Vagina (tissue), 2 donors: ENCODE results near the gene PTPRN2.
"Not testable (repeated sequence)": the region's sequence is repeated elsewhere in the genome, so short reads cannot be mapped to it uniquely, and the experiment has no call there.

Source experiments
- CTCF ChIP-seq, 3 experiments: fragments of 450-650 bp in 2 of 3; fragments of 200-600 bp in 1 of 3; sonication (generic) in 1 of 3; IDR thresholded peaks; one replicate each; pipeline ENCODE4 v1.5.1; 2017 to 2019; ENCODE audit warnings: antibody characterized with exemption in 3 of 3, mild to moderate bottlenecking in 2 of 3, moderate library complexity in 2 of 3
- POLR2A ChIP-seq, 2 donors: fragments of 450-650 bp; IDR thresholded peaks; one replicate each; pipeline ENCODE4 v1.6.1; 2017; ENCODE audit warnings: antibody characterized with exemption in 2 of 2, mild to moderate bottlenecking in 2 of 2, moderate library complexity in 2 of 2
- POLR2AphosphoS5 ChIP-seq, 2 donors: sonication (generic); formaldehyde crosslinking; IDR thresholded peaks; one replicate each; pipeline ENCODE4 v1.9.0; 2017; ENCODE audit warnings: antibody characterized with exemption in 2 of 2, mild to moderate bottlenecking in 2 of 2, low read depth in 1 of 2; ENCODE audit not compliant: insufficient read depth in 1 of 2

DNA sequence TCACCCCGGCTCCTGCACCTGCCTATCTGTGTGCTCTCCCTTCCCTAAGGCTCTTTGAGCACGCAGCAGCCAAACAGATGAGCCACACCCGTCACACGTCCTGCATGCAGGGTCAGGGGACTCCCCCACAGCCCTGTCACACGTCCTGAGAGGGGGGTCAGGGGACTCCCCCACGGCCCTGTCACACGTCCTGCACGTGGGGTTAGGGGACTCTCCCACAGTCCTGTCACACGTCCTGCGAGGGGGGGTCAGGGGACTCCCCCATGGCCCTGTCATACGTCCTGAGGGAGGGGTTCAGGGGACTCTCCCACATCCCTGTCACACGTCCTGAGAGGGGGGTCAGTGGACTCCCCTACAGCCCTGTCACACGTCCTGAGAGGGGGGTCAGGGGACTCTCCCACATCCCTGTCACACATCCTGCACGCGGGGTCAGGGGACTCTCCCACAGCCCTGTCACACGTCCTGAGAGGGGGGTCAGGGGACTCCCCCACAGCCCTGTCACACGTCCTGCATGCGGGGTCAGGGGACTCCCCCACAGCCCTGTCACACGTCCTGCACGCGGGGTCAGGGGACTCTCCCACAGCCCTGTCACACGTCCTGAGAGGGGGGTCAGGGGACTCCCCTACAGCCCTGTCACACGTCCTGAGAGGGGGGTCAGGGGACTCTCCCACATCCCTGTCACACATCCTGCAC lies 211.3 kb downstream of the PTPRN2 start:
- TF ChIP-seq CTCF (IDR thresholded peaks at IDR 0.05); POLR2AphosphoS5 (IDR thresholded peaks at IDR 0.05; ENCODE audit: insufficient read depth in 1 of 2, low read depth in 1 of 2); POLR2A (IDR thresholded peaks at IDR 0.05): not testable (repeated sequence)
